Activated CD4-positive, alpha-beta memory T cell treated with anti-CD3 and anti-CD28 coated beads, Interleukin-2, amount 10 ng/mL, durations not matched to agents 7 days and 5 days (primary cell): ENCODE results near the gene MYOM1. TPM values are rescaled to one million over a fixed set of nuclear protein-coding genes. Genes with fewer than 3 reads are reported as not detected.

Source experiments
- CTCF ChIA-PET: fragments of 350-600 bp; sonication (Branson Sonifier 250); formaldehyde crosslinking; loops from one replicate; lab custom pipeline; 2021; ENCODE audit warnings: antibody characterized with exemption, inconsistent platforms; lab: Charles Lee
- POLR2A ChIA-PET: fragments of 350-600 bp; sonication (Branson Sonifier 250); formaldehyde crosslinking; loops from one replicate; lab custom pipeline; 2021; ENCODE audit warnings: antibody characterized with exemption; lab: Charles Lee
- DNase-seq: peaks from one replicate; pipeline ENCODE4 v3.0.0-alpha.2; 2020
- H3K27ac Mint-ChIP-seq: one replicate; pipeline ENCODE4 v1.8.0; 2021; ENCODE audit warnings: mild to moderate bottlenecking, mixed read lengths
- H3K27me3 Mint-ChIP-seq: one replicate; pipeline ENCODE4 v1.8.0; 2021; ENCODE audit warnings: mixed read lengths
- H3K36me3 Mint-ChIP-seq: one replicate; pipeline ENCODE4 v1.8.0; 2021; ENCODE audit warnings: low read depth, mixed read lengths
- H3K4me1 Mint-ChIP-seq: one replicate; pipeline ENCODE4 v1.8.0; 2021; ENCODE audit warnings: mixed read lengths
- H3K4me3 Mint-ChIP-seq: one replicate; pipeline ENCODE4 v1.8.0; 2021; ENCODE audit warnings: mild to moderate bottlenecking, mixed read lengths
- H3K9me3 Mint-ChIP-seq: one replicate; pipeline ENCODE4 v1.8.0; 2021; ENCODE audit warnings: mixed read lengths
- total RNA-seq, 2 experiments: library from RNA; stranded (reverse); gene quantifications; one replicate each; pipeline ENCODE4 v1.2.3, GENCODE V29; 2021

Gene MYOM1
- total RNA-seq, 2 experiments from 2014 or later = 1.7 to 2.4 TPM

DNA sequence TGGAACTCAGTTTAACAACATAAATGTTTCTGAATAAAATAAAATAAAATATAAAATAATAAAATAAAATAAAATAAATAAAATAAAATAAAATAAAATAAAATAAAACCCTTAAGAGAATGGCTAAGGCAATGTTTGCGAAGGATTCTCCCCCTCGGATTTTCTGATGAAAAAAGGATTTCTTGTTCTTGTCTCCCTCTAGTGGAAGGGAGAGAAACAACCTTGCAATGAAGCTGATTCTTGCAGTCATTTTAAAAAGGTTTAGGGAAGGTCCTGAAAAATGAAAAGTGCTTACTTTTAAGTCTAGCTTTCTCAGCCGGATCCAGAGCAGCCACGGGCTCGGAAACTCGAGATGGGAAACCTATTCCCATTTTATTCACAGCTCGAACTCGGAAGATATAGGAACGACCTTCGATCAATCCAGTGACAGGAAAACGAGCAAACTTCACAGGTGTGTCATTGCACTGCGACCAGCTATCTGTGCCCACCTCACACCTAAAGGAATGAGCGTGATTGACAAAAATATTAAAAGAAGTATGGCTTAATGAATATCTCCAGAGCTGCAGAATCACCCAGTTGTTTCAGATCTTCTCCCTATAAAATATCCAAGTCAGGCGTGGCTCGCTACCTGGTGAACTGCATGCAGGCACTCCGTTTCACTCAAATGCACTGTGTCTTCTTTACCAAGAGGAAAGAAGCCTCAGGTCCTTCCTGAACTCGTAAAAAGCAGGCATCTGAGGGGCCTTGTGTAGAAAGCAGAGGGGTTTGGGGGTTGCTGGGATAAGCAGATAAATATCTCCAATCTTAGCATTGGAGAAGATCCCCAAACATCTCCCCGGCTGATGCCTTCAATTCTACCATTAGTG is 68.1 kb downstream of the MYOM1 start:
- H3K27me3 Mint-ChIP-seq = peaks cover 11% of the 10 kb centered on the region
- no peak for DNase-seq

GRCh38 chr18:3150688-3151087 is 69.1 kb downstream of the MYOM1 start:
- Mint-ChIP-seq H3K4me3 (no peak overlapping the region), H3K4me1 (no peaks in the 10 kb centered on the region), H3K9me3 (no peaks in the 10 kb centered on the region), H3K27ac (no peak overlapping the region), H3K27me3 (peaks cover 11% of the 10 kb centered on the region), H3K36me3 (no peaks in the 10 kb centered on the region)
- ChIA-PET POLR2A (interaction anchor here (1.3 kb wide), 1 partner anchor 95 kb away, joined by 5 read pairs; no protein-coding TSS in a partner anchor), CTCF (interaction anchor here (0.6 to 2.2 kb wide), 10 partner anchors 16 to 261 kb away, joined by 3 to 7 read pairs (median 4); no protein-coding TSS in a partner anchor)
- DNase-seq = no peak

More for the DNA sequence above, 68.1 kb downstream of the MYOM1 start:
- Mint-ChIP-seq H3K9me3 (no peaks in the 10 kb centered on the region), H3K4me1 (no peaks in the 10 kb centered on the region), H3K36me3 (no peaks in the 10 kb centered on the region), H3K4me3 (no peak overlapping the region), H3K27ac (no peak overlapping the region)
- POLR2A ChIA-PET = interaction anchor here (1.1 to 1.3 kb wide), 2 partner anchors 94 to 157 kb away, joined by 5 read pairs; no protein-coding TSS in a partner anchor
- CTCF ChIA-PET = interaction anchor here (0.6 to 2.4 kb wide), 42 partner anchors 9 to 513 kb away, joined by 3 to 39 read pairs (median 4); partner anchors contain the start of gene MYL12A

GRCh38 chr18:3150274-3150673 is 69.5 kb downstream of the MYOM1 start:
- Mint-ChIP-seq H3K4me1 (no peaks in the 10 kb centered on the region), H3K4me3 (no peak overlapping the region), H3K9me3 (no peaks in the 10 kb centered on the region), H3K27me3 (peaks cover 11% of the 10 kb centered on the region), H3K27ac (no peak overlapping the region), H3K36me3 (no peaks in the 10 kb centered on the region)
- ChIA-PET CTCF (interaction anchor here (0.6 to 2.2 kb wide), 10 partner anchors 21 to 260 kb away, joined by 3 to 7 read pairs (median 4); no protein-coding TSS in a partner anchor), POLR2A (no interaction called here)
- DNase-seq = no peak

DNA sequence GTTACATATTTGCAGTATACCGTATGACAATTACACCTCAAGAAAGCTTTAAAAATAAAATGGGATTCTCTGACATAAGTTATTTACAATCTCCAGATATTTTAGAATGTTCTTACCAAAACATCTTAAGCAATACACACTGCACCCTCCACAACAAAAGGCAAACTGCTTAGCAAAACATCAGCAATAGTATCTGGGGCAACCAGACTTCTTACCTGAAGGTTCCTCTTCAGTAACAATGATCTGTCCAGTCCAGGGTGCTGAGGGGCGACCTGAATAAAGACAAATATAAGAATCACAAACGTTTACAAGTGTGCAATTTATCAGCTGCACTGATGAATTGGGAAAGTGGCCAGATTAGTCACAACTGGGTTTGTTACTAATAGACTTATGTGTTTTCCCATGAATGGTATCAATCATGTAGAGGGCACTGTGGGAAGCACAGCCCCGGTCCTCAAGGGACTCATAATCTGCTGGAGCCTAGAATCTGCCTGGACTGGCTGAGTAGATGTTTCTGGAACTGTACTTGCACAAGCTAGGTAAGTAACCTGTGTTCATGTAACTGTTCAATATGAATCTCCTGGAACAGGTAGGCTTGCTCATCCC is 70.7 kb downstream of the MYOM1 start:
- Mint-ChIP-seq H3K27ac (no peak overlapping the region), H3K4me1 (no peaks in the 10 kb centered on the region), H3K9me3 (no peaks in the 10 kb centered on the region), H3K27me3 (peaks cover 11% of the 10 kb centered on the region), H3K36me3 (no peaks in the 10 kb centered on the region), H3K4me3 (no peak overlapping the region)
- CTCF ChIA-PET = interaction anchor here (1.5 to 3.0 kb wide), 4 partner anchors 20 to 216 kb away, joined by 4 to 15 read pairs (median 6); no protein-coding TSS in a partner anchor
- POLR2A ChIA-PET = no interaction called here
- DNase-seq = no peak

GRCh38 chr18:3147935-3148554 is 71.7 kb downstream of the MYOM1 start:
- H3K36me3 Mint-ChIP-seq = no peaks in the 10 kb centered on the region
- no peaks in the 10 kb centered on the region for H3K4me1 Mint-ChIP-seq
- H3K9me3 Mint-ChIP-seq = no peaks in the 10 kb centered on the region
- no peak overlapping the region for H3K4me3 Mint-ChIP-seq
- no peak overlapping the region for H3K27ac Mint-ChIP-seq
- CTCF ChIA-PET = interaction anchor here (0.6 to 3.3 kb wide), 7 partner anchors 19 to 376 kb away, joined by 3 to 15 read pairs (median 4); no protein-coding TSS in a partner anchor
- peaks cover 11% of the 10 kb centered on the region for H3K27me3 Mint-ChIP-seq
- POLR2A ChIA-PET = no interaction called here
- DNase-seq = no peak

DNA sequence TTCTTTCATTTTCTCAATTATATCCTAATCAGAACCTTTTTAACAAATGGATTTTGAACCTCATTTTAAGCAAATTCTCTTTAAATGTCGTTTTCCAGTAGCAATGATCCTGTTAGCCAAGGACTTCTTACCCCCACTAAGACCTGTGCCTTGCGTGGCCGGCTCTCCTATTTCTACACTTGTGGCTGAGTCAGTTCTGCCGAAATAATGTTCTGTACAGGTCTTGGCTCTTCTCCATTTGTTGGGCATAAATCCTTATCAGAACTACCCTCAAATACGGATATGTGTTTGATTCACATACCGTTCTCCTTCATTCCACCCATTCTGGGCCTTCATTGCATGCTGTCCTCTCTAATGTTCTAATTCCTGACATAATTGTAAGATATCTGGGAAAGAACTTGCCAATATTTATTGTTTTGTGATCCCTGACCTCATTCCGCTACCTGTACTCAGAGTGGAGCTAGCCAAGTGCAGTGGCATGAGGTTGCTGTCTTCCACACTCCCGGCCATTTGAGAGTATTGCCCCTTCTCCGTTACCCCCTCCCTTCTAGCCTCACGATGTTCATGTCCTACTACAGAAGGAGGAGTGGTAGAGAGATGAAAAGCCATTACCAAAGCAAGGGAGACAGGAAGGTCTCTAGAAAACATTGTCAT is 78.7 kb downstream of the MYOM1 start:
- Mint-ChIP-seq H3K36me3 (no peaks in the 10 kb centered on the region), H3K27me3 (peaks cover 4% of the 10 kb centered on the region), H3K27ac (no peak overlapping the region), H3K4me3 (no peak overlapping the region), H3K9me3 (peaks cover 4% of the 10 kb centered on the region), H3K4me1 (no peaks in the 10 kb centered on the region)
- ChIA-PET CTCF (no interaction called here), POLR2A (no interaction called here)
- no peak for DNase-seq

DNA sequence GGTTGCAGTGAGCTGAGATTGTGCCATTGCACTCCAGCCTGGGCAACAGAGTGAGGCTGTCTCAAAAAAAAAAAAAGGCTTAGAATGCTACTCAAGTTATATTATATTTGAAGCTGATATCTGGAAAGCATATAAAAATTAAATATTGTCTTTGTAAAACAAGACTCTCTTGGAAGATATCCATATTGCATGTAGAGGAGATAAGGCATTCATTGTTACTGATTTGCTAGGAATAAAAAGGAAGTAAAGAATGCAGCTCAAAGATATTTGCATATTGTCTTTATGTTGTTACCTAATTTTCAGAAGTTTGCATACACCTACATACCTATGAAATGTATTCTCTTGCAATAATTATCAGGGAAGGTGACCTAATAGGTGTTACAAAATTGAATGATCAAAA is 79.4 kb downstream of the MYOM1 start:
- Mint-ChIP-seq H3K27me3 (peaks cover 4% of the 10 kb centered on the region), H3K36me3 (no peaks in the 10 kb centered on the region), H3K9me3 (peaks cover 4% of the 10 kb centered on the region), H3K27ac (no peak overlapping the region), H3K4me3 (no peak overlapping the region), H3K4me1 (no peaks in the 10 kb centered on the region)
- POLR2A ChIA-PET = no interaction called here
- CTCF ChIA-PET = interaction anchor here (2.2 to 2.8 kb wide), 2 partner anchors 10 to 11 kb away, joined by 6 to 15 read pairs; no protein-coding TSS in a partner anchor
- DNase-seq = no peak

DNA sequence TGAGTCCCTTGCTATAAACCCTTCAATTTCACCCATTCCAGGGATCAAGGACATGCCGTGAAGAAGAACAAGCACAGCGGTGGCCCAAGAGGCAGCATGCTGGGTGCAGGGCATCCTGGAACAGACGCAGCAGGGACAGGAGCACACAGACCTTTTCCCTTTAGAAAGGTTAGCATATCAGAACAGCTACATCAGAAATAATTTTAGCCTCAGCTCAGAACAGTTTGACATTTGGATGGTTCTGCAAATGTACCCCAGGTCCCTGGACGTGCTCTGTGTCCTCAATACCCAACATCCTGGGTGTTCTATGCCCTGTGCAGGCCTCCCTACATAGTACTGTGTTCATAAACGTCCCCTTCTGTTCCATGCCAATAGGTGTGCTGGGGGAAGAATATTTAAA is 80.4 kb downstream of the MYOM1 start:
- no peaks in the 10 kb centered on the region for H3K4me1 Mint-ChIP-seq
- no peaks in the 10 kb centered on the region for H3K36me3 Mint-ChIP-seq
- CTCF ChIA-PET = interaction anchor here (1.2 to 2.8 kb wide), 3 partner anchors 9 to 145 kb away, joined by 3 to 15 read pairs (median 6); no protein-coding TSS in a partner anchor
- no peak for DNase-seq
- POLR2A ChIA-PET = no interaction called here
- no peak overlapping the region for H3K4me3 Mint-ChIP-seq
- no peak overlapping the region for H3K27ac Mint-ChIP-seq
- H3K9me3 Mint-ChIP-seq = peaks cover 4% of the 10 kb centered on the region
- H3K27me3 Mint-ChIP-seq = peaks cover 4% of the 10 kb centered on the region

DNA sequence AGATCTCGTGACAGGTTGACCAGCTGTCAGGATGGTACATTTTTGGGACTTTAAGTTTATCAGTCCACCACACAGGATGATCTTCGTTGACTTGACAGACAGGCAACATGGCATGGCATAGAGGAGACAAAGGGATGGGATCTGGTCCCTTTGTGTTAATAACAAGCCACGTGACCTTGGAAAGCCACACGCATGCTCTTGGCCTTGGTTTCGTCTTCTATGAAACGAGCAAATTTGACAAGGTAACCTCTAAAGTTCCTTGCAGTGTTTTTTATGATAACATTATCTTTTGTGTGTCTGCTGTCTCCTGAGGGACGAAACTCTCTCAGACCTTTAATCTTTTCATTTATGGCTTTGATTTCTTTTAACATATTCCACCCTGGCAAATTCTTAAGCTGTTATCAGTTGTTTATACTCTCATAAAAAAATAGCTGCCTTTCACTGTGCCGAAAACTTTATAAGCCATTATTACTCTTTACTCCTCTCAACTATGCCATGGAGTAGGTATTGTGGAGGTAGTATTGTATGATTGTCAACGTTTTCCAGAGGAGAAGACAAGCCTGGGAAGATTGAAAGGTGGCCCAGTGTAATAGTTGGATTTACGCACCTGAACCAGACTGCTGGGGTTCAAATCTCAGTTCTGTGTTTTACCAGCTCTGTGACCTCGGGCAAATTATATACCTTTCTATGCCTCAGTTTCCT is 81.3 kb downstream of the MYOM1 start:
- Mint-ChIP-seq H3K27ac (no peak overlapping the region), H3K27me3 (peaks cover 4% of the 10 kb centered on the region), H3K4me3 (no peak overlapping the region), H3K4me1 (no peaks in the 10 kb centered on the region), H3K9me3 (peaks cover 4% of the 10 kb centered on the region), H3K36me3 (no peaks in the 10 kb centered on the region)
- no peak for DNase-seq
- ChIA-PET CTCF (interaction anchor here (1.2 to 2.8 kb wide), 3 partner anchors 8 to 144 kb away, joined by 3 to 15 read pairs (median 6); no protein-coding TSS in a partner anchor), POLR2A (no interaction called here)

GRCh38 chr18:3135536-3135935 is 84.2 kb downstream of the MYOM1 start:
- CTCF ChIA-PET = interaction anchor here (0.5 kb wide), 1 partner anchor 31 kb away, joined by 3 read pairs; no protein-coding TSS in a partner anchor
- H3K36me3 Mint-ChIP-seq = no peaks in the 10 kb centered on the region
- no peak overlapping the region for H3K4me3 Mint-ChIP-seq
- POLR2A ChIA-PET = no interaction called here
- H3K4me1 Mint-ChIP-seq = no peaks in the 10 kb centered on the region
- H3K27me3 Mint-ChIP-seq = no peaks in the 10 kb centered on the region
- H3K9me3 Mint-ChIP-seq = no peaks in the 10 kb centered on the region
- DNase-seq = no peak
- no peak overlapping the region for H3K27ac Mint-ChIP-seq

DNA sequence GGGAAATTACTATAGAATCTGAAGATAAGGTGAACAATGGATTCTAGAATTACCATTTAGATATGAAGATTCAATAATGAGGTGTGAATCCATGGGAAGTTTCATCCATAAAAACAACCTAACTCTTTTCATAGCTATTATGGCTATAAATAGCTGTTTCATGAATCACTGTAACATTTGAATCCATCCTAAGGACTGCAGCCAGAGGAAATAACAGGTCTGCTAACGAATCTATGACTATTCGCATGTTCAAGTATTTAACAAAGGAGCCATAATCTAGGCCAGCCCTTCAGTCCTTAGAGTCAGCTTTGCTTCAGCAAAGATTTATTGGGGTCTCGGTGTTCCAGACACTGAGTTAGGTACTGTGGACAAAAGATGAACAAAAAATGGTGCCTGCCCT is 87.1 kb downstream of the MYOM1 start:
- Mint-ChIP-seq H3K27ac (no peak overlapping the region), H3K9me3 (no peaks in the 10 kb centered on the region), H3K4me3 (no peak overlapping the region), H3K4me1 (peaks cover 9% of the 10 kb centered on the region), H3K36me3 (no peaks in the 10 kb centered on the region), H3K27me3 (no peaks in the 10 kb centered on the region)
- CTCF ChIA-PET = interaction anchor here (1.1 to 2.0 kb wide), 2 partner anchors 138 to 201 kb away, joined by 3 to 5 read pairs; no protein-coding TSS in a partner anchor
- POLR2A ChIA-PET = no interaction called here
- no peak for DNase-seq
